IMR-90 (cell line): ENCODE results near the gene APOL2. TPM values are rescaled to one million over a fixed set of nuclear protein-coding genes. Genes with fewer than 3 reads are reported as not detected.

Experiments used
- ATAC-seq: fragments of 200-7000 bp; cut with Tn5 transposase; 2 replicates; pipeline ENCODE4 v1.9.1; 2020; ENCODE audit warnings: low read depth, mild to moderate bottlenecking, moderate library complexity
- BruUV-seq: library from RNA; stranded (reverse); fragments of 400-500 nt; replicated peaks from 2 replicates; lab custom pipeline; 2021; lab: Mats Ljungman, UMichigan
- CTCF ChIA-PET: fragments of 300-600 bp; formaldehyde crosslinking; extraction: SDS; loops from one replicate; lab custom pipeline; 2021; ENCODE audit warnings: antibody characterized with exemption; lab: Yijun Ruan, JAX
- POLR2A ChIA-PET: fragments of 300-600 bp; sonication (Branson Sonifier 250); formaldehyde crosslinking; loops from one replicate; lab custom pipeline; 2022; ENCODE audit warnings: antibody characterized with exemption; ENCODE audit not compliant: unreplicated experiment; lab: Charles Lee
- DNase-seq: peaks from one replicate; pipeline ENCODE4 v3.0.0; 2013
- H2AFZ ChIP-seq: replicated peaks from 2 replicates; pipeline ENCODE3; 2013; ENCODE audit warnings: low read length, mild to moderate bottlenecking; ENCODE audit not compliant: poor library complexity
- H2AK5ac ChIP-seq: 2 replicates; pipeline ENCODE4 v1.6.1; 2013; ENCODE audit warnings: low read depth, low read length, inconsistent platforms
- H2AK9ac ChIP-seq: replicated peaks from 2 replicates; pipeline ENCODE3; 2013; ENCODE audit warnings: mild to moderate bottlenecking, low read depth, low read length, moderate library complexity; ENCODE audit not compliant: poor library complexity
- H2BK120ac ChIP-seq: 2 replicates; pipeline ENCODE4 v1.6.1; 2013; ENCODE audit warnings: low read depth, low read length, inconsistent platforms
- H2BK15ac ChIP-seq: 3 replicates; pipeline ENCODE4 v1.6.1; 2013; ENCODE audit warnings: low read depth, low read length, inconsistent platforms
- H2BK20ac ChIP-seq: 2 replicates; pipeline ENCODE4 v1.6.1; 2013; ENCODE audit warnings: low read depth, mild to moderate bottlenecking, inconsistent platforms, low read length, moderate library complexity
- H2BK5ac ChIP-seq: 2 replicates; pipeline ENCODE4 v1.6.1; 2013; ENCODE audit warnings: mild to moderate bottlenecking, low read depth, low read length, inconsistent platforms; ENCODE audit not compliant: poor library complexity, severe bottlenecking
- H3K14ac ChIP-seq: replicated peaks from 2 replicates; pipeline ENCODE4 v1.6.1; 2013; ENCODE audit warnings: low read depth, low read length, inconsistent platforms
- H3K18ac ChIP-seq: 2 replicates; pipeline ENCODE4 v1.6.1; 2013; ENCODE audit warnings: low read depth, low read length, control low read depth
- H3K23ac ChIP-seq: 2 replicates; pipeline ENCODE4 v1.6.1; 2013; ENCODE audit warnings: low read depth, low read length, inconsistent platforms
- H3K27ac ChIP-seq: 2 replicates; pipeline ENCODE4 v1.5.1; 2013; ENCODE audit warnings: mild to moderate bottlenecking, control low read depth, low read length; ENCODE audit not compliant: insufficient read depth
- H3K27me3 ChIP-seq: 2 replicates; pipeline ENCODE4 v1.6.1; 2013; ENCODE audit warnings: low read length; ENCODE audit not compliant: control insufficient read depth, insufficient read depth
- H3K36me3 ChIP-seq: 2 replicates; pipeline ENCODE4 v1.6.1; 2013; ENCODE audit warnings: low read length, mixed read lengths; ENCODE audit not compliant: control insufficient read depth, insufficient read depth
- H3K4ac ChIP-seq: 2 replicates; pipeline ENCODE4 v1.6.1; 2013; ENCODE audit warnings: low read depth, low read length, inconsistent platforms
- H3K4me1 ChIP-seq: 2 replicates; pipeline ENCODE4 v1.6.1; 2013; ENCODE audit warnings: low read length, mixed read lengths; ENCODE audit not compliant: control insufficient read depth, insufficient read depth
- H3K4me2 ChIP-seq: 2 replicates; pipeline ENCODE4 v1.6.1; 2013; ENCODE audit warnings: low read depth, mild to moderate bottlenecking, control low read depth, low read length, moderate library complexity
- H3K4me3 ChIP-seq: 2 replicates; pipeline ENCODE4 v1.5.1; 2013; ENCODE audit warnings: low read depth, mild to moderate bottlenecking, control low read depth, low read length, moderate library complexity; ENCODE audit not compliant: insufficient read depth
- H3K56ac ChIP-seq: 2 replicates; pipeline ENCODE4 v1.6.1; 2013; ENCODE audit warnings: low read length, inconsistent platforms; ENCODE audit not compliant: insufficient read depth; ENCODE audit errors: extremely low read depth
- H3K79me1 ChIP-seq, 2 experiments: 2 replicates each; pipeline ENCODE4 v1.6.1; 2013; ENCODE audit warnings: low read length in 2 of 2, inconsistent platforms in 1 of 2, low read depth in 1 of 2
- H3K9ac ChIP-seq: 2 replicates; pipeline ENCODE4 v1.6.1; 2013; ENCODE audit warnings: low read depth, low read length, control low read depth
- H3K9me1 ChIP-seq: 2 replicates; pipeline ENCODE4 v1.6.1; 2013; ENCODE audit warnings: low read length, inconsistent platforms; ENCODE audit not compliant: insufficient read depth
- H3K9me3 ChIP-seq: 2 replicates; pipeline ENCODE4 v1.6.1; 2013; ENCODE audit warnings: low read length; ENCODE audit not compliant: control insufficient read depth, insufficient read depth
- H4K20me1 ChIP-seq: 2 replicates; pipeline ENCODE4 v1.6.1; 2013; ENCODE audit warnings: low read length, inconsistent platforms; ENCODE audit not compliant: insufficient read depth
- H4K5ac ChIP-seq: 2 replicates; pipeline ENCODE4 v1.6.1; 2013; ENCODE audit warnings: mild to moderate bottlenecking, low read depth, low read length, control low read depth
- H4K8ac ChIP-seq, 2 experiments: 2 replicates each; pipeline ENCODE4 v1.6.1; 2013; ENCODE audit warnings: low read depth in 2 of 2, low read length in 2 of 2, control low read depth in 1 of 2, inconsistent platforms in 1 of 2
- H4K91ac ChIP-seq: 2 replicates; pipeline ENCODE4 v1.6.1; 2013; ENCODE audit warnings: low read depth, low read length, inconsistent platforms; ENCODE audit not compliant: insufficient read depth
- CHD1 ChIP-seq: IDR thresholded peaks from 2 replicates; pipeline ENCODE4 v1.6.1; 2012; ENCODE audit warnings: low read depth, low read length, improper control_type of control experiment
- FOS ChIP-seq: fragments of 150-350 bp; IDR thresholded peaks from 2 replicates; pipeline ENCODE4 v1.6.1; 2016; ENCODE audit warnings: low read depth, low read length
- MAFK ChIP-seq: IDR thresholded peaks from 2 replicates; pipeline ENCODE4 v1.6.1; 2012; ENCODE audit warnings: low read depth, low read length, improper control_type of control experiment
- POLR2A ChIP-seq: IDR thresholded peaks from 2 replicates; pipeline ENCODE4 v1.6.1; 2012; ENCODE audit warnings: mild to moderate bottlenecking, low read depth, low read length
- RAD21 ChIP-seq: IDR thresholded peaks from 2 replicates; pipeline ENCODE4 v1.6.1; 2012; ENCODE audit warnings: low read length, improper control_type of control experiment
- RFX5 ChIP-seq: IDR thresholded peaks from 2 replicates; pipeline ENCODE4 v1.8.0; 2012; ENCODE audit warnings: low read depth, mild to moderate bottlenecking, low read length, moderate library complexity
- WGBS, 2 experiments: methylation state at CpG; one replicate each; pipeline versions ENCODE4 v1.1.5 to v1.1.7; 2013; ENCODE audit warnings: missing lambda C conversion rate in 2 of 2; ENCODE audit not compliant: insufficient read length in 1 of 2; ENCODE audit errors: extremely low coverage in 2 of 2; 5-methylcytosine and 5-hydroxymethylcytosine counted together
- dilution Hi-C: fragments of 300-500 bp; cut with HindIII; formaldehyde crosslinking; loops from one replicate; pipeline ENCODE4 v1.14.3; 2018; ENCODE audit warnings: low sequenced_read_pairs; ENCODE audit not compliant: unreplicated experiment
- in situ Hi-C: fragments of 300-500 bp; cut with MboI; formaldehyde crosslinking; loops from 3 replicates; pipeline ENCODE4 v1.14.3; 2019; ENCODE audit warnings: low sequenced_read_pairs, inconsistent platforms, mixed read lengths
- intact Hi-C: fragments of 100-400 bp; cut with micrococcal nuclease; formaldehyde crosslinking; loops from 2 replicates; pipeline ENCODE4 v1.10.0; 2022
- polyA plus RNA-seq, 3 experiments: library from polyadenylated mRNA; depleted of rRNA; stranded (reverse); fragments of >200 nt; gene quantifications; 2 replicates each; pipeline ENCODE4 v1.2.3, GENCODE V29; 2012; ENCODE audit warnings: low replicate concordance in 1 of 3
- total RNA-seq: library from RNA; depleted of rRNA; stranded (reverse); fragments of >200 nt; gene quantifications from 2 replicates; pipeline ENCODE4 v1.2.3, GENCODE V29; 2012

Gene APOL2
- total and polyA plus RNA-seq, 2 of the 4 experiments (the other 2 are of a cell fraction) = 13.1 to 57.5 TPM

GRCh38 chr22:36287881-36288515, 48.7 kb upstream of the APOL2 start:
- ATAC-seq (no peak), DNase-seq (no peak)
- Histone ChIP-seq H4K8ac (no peak overlapping the region), H3K23ac (no peak overlapping the region), H3K4ac (no peak overlapping the region), H2BK20ac (no peak overlapping the region), H3K79me1 (peaks cover 41 to 73% of the 10 kb centered on the region in 2 experiments), H3K36me3 (peaks cover 80% of the 10 kb centered on the region), H3K56ac (no peak overlapping the region), H3K9me1 (no peaks in the 10 kb centered on the region), H3K9ac (no peak overlapping the region), H4K5ac (no peak overlapping the region), H3K4me2 (no peak overlapping the region), H2AK5ac (no peak overlapping the region), H2BK15ac (no peak overlapping the region), H4K20me1 (peaks cover 80% of the 10 kb centered on the region), H2AK9ac (no peak overlapping the region), H3K4me3 (no peak overlapping the region), H2AFZ (peak overlapping the region; percentile 61), H3K4me1 (no peaks in the 10 kb centered on the region), H3K14ac (no peak overlapping the region), H2BK120ac (no peak overlapping the region), H3K27me3 (no peaks in the 10 kb centered on the region), H3K18ac (no peak overlapping the region), H3K27ac (no peak overlapping the region), H4K91ac (no peak overlapping the region), H3K9me3 (no peaks in the 10 kb centered on the region), H2BK5ac (no peak overlapping the region)
- WGBS, 2 experiments = 96% methylated on average over 17 of the region's 20 CpGs; no CpG with 5 or more reads in 1 of the 2 experiments
- no peak for TF ChIP-seq CHD1
- no peak for TF ChIP-seq RFX5
- no peak for TF ChIP-seq MAFK
- TF ChIP-seq FOS = no peak
- TF ChIP-seq POLR2A = no peak
- no peak for TF ChIP-seq RAD21
- intact Hi-C loops (no loop called here), dilution Hi-C loops (no loop called here), in situ Hi-C loops (no loop called here)
- no TSS peak for BruUV-seq
- CTCF ChIA-PET = no interaction called here
- POLR2A ChIA-PET = no interaction called here
